Measurements from ENCODE around the gene GPC5. TPM values are rescaled to one million over a fixed set of nuclear protein-coding genes. Genes with fewer than 3 reads are reported as not detected.
"Not testable (repeated sequence)": the region's sequence is repeated elsewhere in the genome, so short reads cannot be mapped to it uniquely, and the experiment has no call there.

GPC5 gene
- total RNA-seq, 1 experiment from 2014 or later = 0.15 TPM

DNA sequence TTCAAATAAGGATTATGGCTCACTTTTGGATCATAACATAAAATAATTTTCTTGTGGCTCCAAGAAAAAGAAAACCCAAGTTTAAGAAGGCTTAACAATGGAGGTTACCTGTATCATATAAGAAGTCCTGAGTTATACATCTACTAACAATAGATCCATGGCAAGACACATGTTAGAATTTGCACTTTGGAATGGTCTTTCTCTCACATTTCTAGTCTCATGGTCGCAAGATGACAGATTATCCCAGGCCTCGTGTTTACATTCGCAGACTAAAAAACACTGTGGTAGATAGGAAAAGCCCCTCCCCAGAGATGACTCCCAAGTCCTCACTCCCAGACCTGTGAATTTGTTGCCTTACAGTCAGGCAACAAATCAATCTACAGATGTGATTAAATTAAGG is 1082.0 kb downstream of the GPC5 start:
- WGBS (ENCODE audit: extremely low coverage, insufficient read length, low lambda C conversion rate) = no CpG with 5 or more reads among the region's 3 CpGs
- Mint-ChIP-seq H3K27me3 (ENCODE audit: low read depth) (no peaks in the 10 kb centered on the region), H3K36me3 (ENCODE audit: insufficient read depth in 1 of 3, low read depth in 3 of 3) (no peaks in the 10 kb centered on the region), H3K9me3 (no peaks in the 10 kb centered on the region), H3K27ac (no peak overlapping the region; a peak in 1 of 7 replicates), H3K4me1 (no peaks in the 10 kb centered on the region), H3K4me3 (no peak overlapping the region)
- Histone ChIP-seq H3K4ac (ENCODE audit: low read depth, low read length) (no peak overlapping the region), H3K79me1 (ENCODE audit: insufficient read depth, low read depth, low read length, poor library complexity, severe bottlenecking) (no peaks in the 10 kb centered on the region), H3K79me2 (ENCODE audit: insufficient read depth, low read length) (no peaks in the 10 kb centered on the region), H3K4me2 (ENCODE audit: insufficient read depth, insufficient read length, low read length) (no peak overlapping the region), H3K23me2 (ENCODE audit: insufficient read length, low read depth, low read length, poor library complexity, severe bottlenecking) (no peaks in the 10 kb centered on the region), H2AFZ (ENCODE audit: low read length) (no peak overlapping the region), H2AK5ac (ENCODE audit: insufficient read length, low read length) (no peak overlapping the region), H3K14ac (ENCODE audit: insufficient read depth, low read length) (no peak overlapping the region), H3K18ac (ENCODE audit: insufficient read length, low read depth, low read length) (no peak overlapping the region), H2BK20ac (ENCODE audit: low read depth, low read length, poor library complexity, severe bottlenecking) (no peak overlapping the region), H3K23ac (ENCODE audit: insufficient read length, low read depth, low read length) (no peak overlapping the region), H2BK15ac (ENCODE audit: low read depth, low read length) (no peak overlapping the region), H3K27me3 (ENCODE audit: insufficient read depth, low read length) (no peaks in the 10 kb centered on the region), H2BK5ac (ENCODE audit: insufficient read length, low read length) (no peak overlapping the region), H4K5ac (ENCODE audit: insufficient read length, low read depth, low read length) (no peak overlapping the region), H2BK120ac (ENCODE audit: low read depth, low read length, poor library complexity, severe bottlenecking) (no peak overlapping the region), H2BK12ac (ENCODE audit: insufficient read length, low read depth, low read length) (no peak overlapping the region), H4K91ac (ENCODE audit: insufficient read length, low read depth, low read length) (no peak overlapping the region), H3K9me3 (ENCODE audit: control insufficient read depth, low read depth, low read length) (no peaks in the 10 kb centered on the region), H3K9ac (ENCODE audit: extremely low read depth, insufficient read length, low read length) (no peak overlapping the region), H4K8ac (replicated peaks; ENCODE audit: insufficient read length, low read depth, low read length) (no peak overlapping the region), H3K4me1 (ENCODE audit: insufficient read depth, low read length) (no peaks in the 10 kb centered on the region), H3K56ac (ENCODE audit: insufficient read length, low read depth, low read length) (no peak overlapping the region), H4K20me1 (ENCODE audit: control insufficient read depth, insufficient read depth, insufficient read length) (no peaks in the 10 kb centered on the region), H3K27ac (ENCODE audit: insufficient read length, low read depth, low read length) (no peak overlapping the region), H3T11ph (ENCODE audit: low read length) (no peak overlapping the region)
- no peak for DNase-seq
- TF ChIP-seq, protein P1, sequence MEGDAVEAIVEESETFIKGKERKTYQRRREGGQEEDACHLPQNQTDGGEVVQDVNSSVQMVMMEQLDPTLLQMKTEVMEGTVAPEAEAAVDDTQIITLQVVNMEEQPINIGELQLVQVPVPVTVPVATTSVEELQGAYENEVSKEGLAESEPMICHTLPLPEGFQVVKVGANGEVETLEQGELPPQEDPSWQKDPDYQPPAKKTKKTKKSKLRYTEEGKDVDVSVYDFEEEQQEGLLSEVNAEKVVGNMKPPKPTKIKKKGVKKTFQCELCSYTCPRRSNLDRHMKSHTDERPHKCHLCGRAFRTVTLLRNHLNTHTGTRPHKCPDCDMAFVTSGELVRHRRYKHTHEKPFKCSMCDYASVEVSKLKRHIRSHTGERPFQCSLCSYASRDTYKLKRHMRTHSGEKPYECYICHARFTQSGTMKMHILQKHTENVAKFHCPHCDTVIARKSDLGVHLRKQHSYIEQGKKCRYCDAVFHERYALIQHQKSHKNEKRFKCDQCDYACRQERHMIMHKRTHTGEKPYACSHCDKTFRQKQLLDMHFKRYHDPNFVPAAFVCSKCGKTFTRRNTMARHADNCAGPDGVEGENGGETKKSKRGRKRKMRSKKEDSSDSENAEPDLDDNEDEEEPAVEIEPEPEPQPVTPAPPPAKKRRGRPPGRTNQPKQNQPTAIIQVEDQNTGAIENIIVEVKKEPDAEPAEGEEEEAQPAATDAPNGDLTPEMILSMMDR (conservative IDR thresholded peaks at IDR 0.05) = no peak

GRCh38 chr13:92482790-92483189 is 1084.4 kb downstream of the GPC5 start:
- not testable (repeated sequence) for H2BK15ac ChIP-seq (ENCODE audit: low read depth, low read length); H3K4me3 Mint-ChIP-seq; H3K4me1 ChIP-seq (ENCODE audit: insufficient read depth, low read length); H2AK5ac ChIP-seq (ENCODE audit: insufficient read length, low read length); H3K27me3 Mint-ChIP-seq (ENCODE audit: low read depth); DNase-seq; H3K23me2 ChIP-seq (ENCODE audit: insufficient read length, low read depth, low read length, poor library complexity, severe bottlenecking); H2BK5ac ChIP-seq (ENCODE audit: insufficient read length, low read length); H3K9ac ChIP-seq (ENCODE audit: extremely low read depth, insufficient read length, low read length); H3K36me3 Mint-ChIP-seq (ENCODE audit: insufficient read depth in 1 of 3, low read depth in 3 of 3); H3K27me3 ChIP-seq (ENCODE audit: insufficient read depth, low read length); H4K91ac ChIP-seq (ENCODE audit: insufficient read length, low read depth, low read length); H2BK20ac ChIP-seq (ENCODE audit: low read depth, low read length, poor library complexity, severe bottlenecking); H3K9me3 ChIP-seq (ENCODE audit: control insufficient read depth, low read depth, low read length); H3T11ph ChIP-seq (ENCODE audit: low read length); H3K56ac ChIP-seq (ENCODE audit: insufficient read length, low read depth, low read length); H3K4ac ChIP-seq (ENCODE audit: low read depth, low read length); H4K5ac ChIP-seq (ENCODE audit: insufficient read length, low read depth, low read length); H3K14ac ChIP-seq (ENCODE audit: insufficient read depth, low read length); H2BK120ac ChIP-seq (ENCODE audit: low read depth, low read length, poor library complexity, severe bottlenecking); H3K79me2 ChIP-seq (ENCODE audit: insufficient read depth, low read length); H3K18ac ChIP-seq (ENCODE audit: insufficient read length, low read depth, low read length); H4K8ac ChIP-seq (replicated peaks; ENCODE audit: insufficient read length, low read depth, low read length); H3K9me3 Mint-ChIP-seq; H2AFZ ChIP-seq (ENCODE audit: low read length); H3K79me1 ChIP-seq (ENCODE audit: insufficient read depth, low read depth, low read length, poor library complexity, severe bottlenecking); H3K4me2 ChIP-seq (ENCODE audit: insufficient read depth, insufficient read length, low read length); H3K27ac ChIP-seq (ENCODE audit: insufficient read length, low read depth, low read length); H3K23ac ChIP-seq (ENCODE audit: insufficient read length, low read depth, low read length); H4K20me1 ChIP-seq (ENCODE audit: control insufficient read depth, insufficient read depth, insufficient read length); H3K4me1 Mint-ChIP-seq; H2BK12ac ChIP-seq (ENCODE audit: insufficient read length, low read depth, low read length)
- no CpG with 5 or more reads among the region's 3 CpGs for WGBS (ENCODE audit: extremely low coverage, insufficient read length, low lambda C conversion rate)
- peak overlapping the region in 1 of 3 experiments; percentile 91; a peak in 2 of 7 replicates for H3K27ac Mint-ChIP-seq

All from H9 (cell line).